HG03060 (cell line): ENCODE measurements around the gene ATRN.
"Not testable (repeated sequence)": the region's sequence is repeated elsewhere in the genome, so short reads cannot be mapped to it uniquely, and the experiment has no call there.

Experiments used
- ATAC-seq: cut with Tn5 transposase; IDR thresholded peaks from one replicate; pipeline ENCODE4 v1.9.1; 2021; ENCODE audit warnings: low read depth, moderate number of reproducible peaks; ENCODE audit not compliant: unreplicated experiment

Gene ATRN

DNA sequence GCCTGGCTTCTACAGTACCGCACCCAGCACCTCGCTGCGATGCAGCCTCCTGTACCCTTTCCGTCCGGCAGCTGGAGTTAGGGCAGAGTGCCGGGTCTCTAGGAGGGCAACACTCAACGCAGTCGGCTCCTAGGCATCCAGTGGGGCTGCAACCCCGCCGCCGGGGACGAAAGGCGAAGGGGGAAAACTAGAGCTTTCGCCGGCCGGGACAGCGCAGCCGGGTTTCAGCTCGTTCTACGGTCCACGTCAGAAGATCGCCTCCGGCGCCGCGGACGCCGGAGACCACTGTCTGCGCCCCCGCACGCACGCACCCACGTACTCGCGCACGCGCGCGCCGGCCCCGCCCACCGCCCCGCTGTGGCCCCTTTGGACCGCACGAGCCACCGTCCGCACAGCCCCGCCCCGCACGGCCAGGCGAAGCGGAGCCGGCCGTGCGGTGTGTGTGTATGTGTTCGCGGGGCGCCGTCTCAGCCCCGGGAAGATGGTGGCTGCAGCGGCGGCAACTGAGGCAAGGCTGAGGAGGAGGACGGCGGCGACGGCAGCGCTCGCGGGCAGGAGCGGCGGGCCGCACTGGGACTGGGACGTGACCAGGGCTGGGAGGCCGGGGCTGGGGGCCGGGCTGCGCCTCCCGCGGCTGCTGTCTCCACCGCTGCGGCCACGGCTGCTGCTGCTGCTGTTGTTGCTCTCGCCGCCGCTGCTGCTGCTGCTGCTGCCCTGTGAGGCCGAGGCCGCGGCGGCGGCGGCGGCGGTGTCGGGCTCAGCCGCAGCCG lies at the start of gene ATRN:
Gene ATRN, plus strand, starts transcription at position 392 of the 770 bp plus-strand sequence. Its CDS starts 90 bp downstream, at position 482.
- ATAC-seq: no peak

DNA sequence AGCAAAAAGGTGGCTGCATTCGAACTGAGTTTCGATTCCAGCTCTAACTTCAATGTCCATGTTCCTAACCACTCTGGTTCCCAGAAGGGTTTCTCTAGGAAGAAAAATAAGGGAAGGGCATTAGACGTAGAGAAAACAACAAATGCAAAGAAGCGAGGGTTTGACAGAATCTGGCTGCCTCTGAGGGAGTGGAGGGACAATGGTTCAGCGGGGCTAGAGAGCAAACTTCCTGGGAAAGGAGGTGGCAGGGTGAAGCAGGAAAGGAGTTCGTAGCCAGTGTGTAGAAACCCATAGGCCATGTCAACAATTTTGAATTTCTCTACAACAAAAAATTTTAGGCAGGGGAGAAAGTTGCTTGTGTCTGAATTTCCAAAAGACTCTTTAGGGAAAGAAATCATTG lies 48.8 kb upstream of the ATRN start:
- no peak for ATAC-seq

DNA sequence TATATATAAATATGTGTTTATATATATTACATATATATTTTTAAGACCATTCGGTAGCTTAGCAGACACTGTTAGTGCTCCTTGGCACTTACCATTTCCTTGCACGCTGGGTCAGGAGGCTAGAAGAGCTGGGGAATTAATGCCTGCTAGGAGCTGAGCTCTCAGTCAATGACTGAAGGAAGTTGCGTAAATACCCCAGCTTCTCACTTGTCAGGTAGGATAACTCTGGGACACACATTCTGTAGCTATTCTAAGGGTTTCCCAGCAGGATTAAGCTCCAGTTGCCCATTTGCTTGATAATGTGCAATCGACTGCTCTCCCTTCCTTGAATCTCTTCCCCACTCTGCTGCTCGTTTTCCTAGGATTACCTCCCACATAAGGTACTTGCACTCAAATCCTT lies 47.7 kb upstream of the ATRN start:
- ATAC-seq: no peak

DNA sequence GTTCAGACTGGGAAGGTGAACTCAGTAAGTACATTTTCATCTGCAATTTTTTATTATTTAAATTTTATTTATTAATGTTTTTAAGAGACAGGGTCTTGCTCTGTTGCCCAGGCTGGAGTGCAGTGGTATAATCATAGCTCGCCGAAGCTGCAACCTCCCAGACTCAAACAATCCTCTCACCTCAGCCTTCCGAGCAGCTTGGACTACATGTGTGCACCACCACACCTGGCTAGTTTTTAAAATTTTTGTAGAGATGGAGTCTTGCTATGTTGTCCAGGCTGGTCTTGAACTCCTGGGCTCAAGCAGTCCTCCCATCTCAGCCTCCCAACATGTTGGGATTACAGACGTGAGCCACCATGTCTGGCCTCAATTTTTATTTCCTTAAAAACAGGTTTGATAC lies 44.1 kb upstream of the ATRN start:
- ATAC-seq: not testable (repeated sequence)

DNA sequence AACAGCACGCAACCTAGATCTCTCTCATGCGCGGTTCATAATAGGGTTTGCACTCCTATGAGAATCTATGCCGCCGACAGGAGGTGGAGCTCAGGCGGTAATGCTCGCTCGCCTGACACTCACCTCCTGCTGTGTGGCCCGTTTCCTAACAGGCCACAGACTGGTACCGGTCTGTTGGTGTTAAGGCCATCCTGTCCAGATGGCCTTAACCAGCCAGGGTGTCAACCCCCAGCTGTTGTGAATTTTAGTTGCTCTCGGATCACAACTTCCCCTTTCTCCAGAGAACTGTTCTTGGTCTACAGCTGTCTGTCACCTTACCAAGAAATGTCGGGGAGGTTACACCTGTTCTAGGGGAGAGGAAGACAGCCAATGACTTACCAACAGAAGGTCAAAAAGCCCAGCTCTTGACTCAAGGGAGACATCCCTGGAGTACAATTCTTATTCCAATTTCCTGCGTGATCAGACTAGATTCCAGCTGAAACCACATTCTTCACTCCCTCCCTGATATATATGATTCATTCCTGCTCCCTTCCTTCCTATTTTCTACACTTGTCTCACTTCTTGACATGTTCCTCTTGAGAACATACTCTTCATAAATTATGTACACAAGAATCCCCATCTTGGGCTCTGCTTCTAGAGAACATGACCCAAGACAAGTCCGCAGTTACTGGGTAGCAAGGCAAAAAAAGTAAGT lies 40.3 kb upstream of the ATRN start:
- ATAC-seq: peak; percentile 49

DNA sequence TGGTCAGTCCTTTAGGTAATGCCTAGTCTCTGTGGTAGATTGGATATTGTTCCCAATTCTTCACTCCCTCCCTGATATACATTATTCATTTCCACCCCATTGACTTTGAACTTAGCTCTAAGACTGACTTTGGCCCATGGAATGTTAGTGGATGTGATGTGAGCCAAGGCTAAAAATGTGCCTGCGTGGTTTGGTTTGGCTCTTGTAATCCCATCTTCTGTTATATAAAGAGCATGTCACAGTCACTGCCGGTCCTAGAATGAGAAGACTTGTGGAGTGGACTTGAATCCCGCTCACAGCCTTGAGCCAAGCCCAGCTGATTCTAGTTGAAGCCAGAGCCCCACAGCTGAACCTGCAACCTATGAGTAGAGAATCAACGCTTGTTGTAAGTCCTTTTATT lies 39.7 kb upstream of the ATRN start:
- no peak for ATAC-seq

DNA sequence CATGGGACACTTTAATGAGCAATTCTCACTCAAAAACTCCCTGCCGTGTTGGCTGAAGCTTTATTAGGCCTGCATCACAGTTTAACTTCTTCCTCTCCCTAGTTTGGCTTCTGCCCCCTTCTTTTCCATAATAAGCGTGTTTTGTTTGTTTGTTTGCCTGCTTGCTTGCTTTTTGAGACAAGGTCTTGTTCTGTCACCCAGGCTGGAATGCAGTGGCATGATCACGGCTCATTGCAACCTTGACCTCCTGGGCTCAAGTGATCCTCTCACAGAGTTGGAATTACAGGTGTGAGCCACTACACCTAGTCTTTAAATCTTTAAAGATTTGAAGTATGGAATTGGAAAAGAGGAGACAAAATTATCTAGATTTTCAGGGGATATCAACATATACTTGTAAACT lies 38.0 kb upstream of the ATRN start:
- ATAC-seq: no peak

DNA sequence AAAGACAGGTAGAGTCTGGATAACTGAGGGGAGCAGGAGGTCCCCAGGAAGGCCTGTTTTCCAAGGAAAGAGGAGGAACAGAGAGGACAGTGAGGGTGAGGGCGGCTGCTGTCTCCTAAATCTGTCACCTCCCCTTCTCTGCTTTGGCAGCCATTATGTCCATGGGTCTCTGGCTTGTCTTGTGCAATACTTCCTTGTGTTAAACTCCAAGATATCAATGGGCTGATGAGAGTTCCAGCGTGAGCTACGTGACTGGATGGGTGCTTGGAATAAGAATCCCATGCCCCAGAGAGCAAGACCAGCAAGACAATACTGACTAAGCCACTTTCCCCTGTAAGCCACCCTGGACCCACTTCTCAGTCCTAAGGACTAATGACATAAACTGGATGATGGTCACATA lies 37.1 kb upstream of the ATRN start:
- ATAC-seq: no peak

DNA sequence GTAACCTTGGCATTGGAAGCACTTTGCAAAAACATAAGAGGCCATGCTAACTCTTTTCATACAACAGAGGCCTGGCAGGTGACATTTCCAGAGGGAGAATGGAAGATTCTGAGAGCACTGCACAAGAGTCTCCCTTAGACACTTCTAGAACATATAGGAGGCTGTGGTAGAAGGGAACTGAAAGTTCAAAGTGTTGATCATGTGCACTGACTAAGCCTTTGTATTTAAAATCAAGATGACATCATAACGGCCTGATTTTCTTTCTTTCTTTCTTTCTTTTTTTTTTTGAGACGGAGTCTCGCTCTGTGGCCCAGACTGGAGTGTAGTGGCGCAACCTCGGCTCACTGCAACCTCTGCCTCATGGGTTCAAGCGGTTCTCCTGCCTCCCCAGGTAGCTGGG lies 36.6 kb upstream of the ATRN start:
- no peak for ATAC-seq

DNA sequence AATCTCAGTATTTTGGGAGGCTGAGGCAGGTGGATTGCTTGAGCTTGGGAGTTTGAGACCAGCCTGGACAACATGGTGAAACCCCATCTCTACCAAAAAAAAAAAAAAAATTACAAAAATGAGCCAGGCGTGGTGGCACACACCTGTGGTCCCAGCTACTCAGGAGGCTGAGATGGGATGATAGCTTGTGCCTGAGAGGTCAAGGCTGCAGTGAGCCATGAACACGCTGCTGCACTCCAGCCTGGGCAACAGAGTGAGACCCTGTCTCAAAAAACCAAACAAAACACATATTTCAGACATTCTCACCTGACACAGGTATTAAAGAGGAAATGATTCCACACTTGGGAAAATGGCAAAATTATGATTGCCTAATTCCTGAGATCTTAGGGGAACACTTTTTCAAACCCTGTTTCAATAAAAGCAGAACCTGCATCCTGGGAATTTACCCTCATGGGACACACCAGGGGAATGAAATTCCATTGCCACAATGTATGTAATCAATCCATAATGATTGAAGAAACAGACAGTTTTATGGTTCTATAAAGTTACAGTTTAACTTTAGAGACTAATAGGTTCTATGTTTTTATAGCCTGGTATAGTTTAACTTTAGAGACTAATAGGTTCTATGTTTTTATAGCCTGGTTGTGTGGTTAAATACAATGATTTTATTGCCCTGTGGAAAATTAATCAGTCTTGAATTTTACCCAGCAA lies 33.8 kb upstream of the ATRN start:
- no peak for ATAC-seq

DNA sequence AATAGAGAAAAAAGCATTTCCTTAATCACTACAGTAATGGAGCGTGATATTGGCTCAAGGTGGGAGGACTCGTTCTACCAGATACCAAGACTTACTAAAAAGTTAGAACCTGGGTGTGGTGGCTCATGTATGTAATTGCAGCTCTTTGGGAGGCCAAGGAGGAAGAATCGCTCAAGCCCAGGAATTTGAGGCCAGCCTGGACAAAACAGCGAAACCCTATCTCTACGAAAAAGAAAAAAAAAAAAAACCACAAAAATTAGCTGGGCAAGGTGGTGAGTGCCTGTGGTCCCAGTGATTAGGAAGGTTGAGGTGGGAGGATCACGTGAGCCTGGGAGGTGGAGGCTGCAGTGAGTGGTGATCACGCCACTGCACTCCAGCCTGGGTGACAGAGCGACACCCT lies 24.0 kb upstream of the ATRN start:
- no peak for ATAC-seq

DNA sequence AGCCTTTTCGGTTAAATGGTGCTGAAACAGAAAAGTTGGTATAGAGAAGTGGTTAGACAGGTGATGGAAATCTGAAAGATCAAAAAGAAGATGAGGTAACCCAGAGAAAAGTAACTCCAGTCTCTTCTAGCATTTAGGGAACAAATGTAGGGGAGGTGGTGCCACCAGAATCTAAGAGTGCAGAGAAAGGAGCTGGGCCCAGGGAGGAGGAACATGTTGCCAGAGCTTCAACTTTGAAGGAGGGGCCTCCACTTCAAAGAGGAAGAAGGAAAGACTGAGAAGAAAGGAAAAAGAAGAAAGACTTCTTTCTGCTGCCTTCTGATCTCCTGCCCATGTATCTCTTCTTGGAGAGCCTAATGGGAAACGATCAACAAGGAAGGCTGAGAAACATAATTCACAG lies 23.5 kb upstream of the ATRN start:
- ATAC-seq: no peak

DNA sequence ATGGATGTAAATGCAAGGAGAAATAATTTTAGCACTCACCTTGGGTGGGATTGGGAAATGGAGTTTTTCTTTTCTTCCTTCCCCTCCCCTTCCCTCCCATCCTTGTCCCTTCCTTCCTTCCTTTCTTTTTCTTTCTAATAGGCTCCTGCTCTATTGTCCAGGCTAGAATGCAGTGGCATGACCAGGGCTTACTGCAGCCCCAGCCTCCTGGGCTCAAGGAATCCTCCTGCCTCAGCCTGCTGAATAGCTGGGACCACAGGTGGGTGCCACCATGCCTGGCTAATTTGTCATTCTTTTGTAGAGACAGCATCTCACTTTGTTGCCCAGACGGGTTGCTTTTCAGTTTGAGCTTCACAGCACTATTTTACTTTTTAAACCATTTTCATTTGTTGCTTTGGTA lies 21.5 kb upstream of the ATRN start:
- no peak for ATAC-seq

DNA sequence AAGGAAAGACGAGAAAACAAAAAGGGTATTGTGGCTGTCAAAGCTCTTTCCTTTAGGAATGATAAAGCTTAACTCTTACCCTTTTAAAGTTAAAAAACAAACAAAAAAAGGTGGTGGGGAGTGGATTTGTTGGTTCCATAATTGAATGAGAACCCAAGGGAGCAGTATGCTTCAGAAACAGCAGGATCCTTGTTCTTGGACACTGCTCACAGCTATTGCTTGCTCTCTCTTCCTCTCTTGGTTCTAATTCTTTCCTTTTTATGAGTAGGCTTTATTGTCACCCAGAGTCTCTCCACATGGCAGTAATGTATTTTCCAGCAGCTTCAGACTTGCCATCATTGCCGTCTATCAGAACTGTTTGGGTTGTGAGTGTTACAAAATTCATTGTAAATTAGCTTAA lies 18.7 kb upstream of the ATRN start:
- ATAC-seq: no peak

DNA sequence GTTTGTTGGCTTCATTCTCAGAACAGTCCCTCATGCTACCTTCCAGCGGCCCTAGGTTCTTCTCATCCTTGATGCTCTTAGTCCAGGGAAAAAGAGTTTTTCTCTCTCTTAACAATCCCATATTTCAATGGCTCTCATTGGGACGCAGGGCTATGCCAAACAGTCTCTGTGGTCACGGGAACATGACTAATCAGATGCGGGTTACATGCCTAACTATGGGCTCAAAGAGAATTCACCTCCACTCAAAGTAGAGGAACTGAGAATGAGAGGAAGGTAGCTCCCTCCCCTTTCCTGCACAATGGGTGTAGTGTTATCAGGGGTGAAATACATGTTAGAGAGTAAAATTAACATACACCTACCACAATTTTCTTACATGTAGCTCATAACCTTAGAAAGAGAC lies 18.1 kb upstream of the ATRN start:
- no peak for ATAC-seq

DNA sequence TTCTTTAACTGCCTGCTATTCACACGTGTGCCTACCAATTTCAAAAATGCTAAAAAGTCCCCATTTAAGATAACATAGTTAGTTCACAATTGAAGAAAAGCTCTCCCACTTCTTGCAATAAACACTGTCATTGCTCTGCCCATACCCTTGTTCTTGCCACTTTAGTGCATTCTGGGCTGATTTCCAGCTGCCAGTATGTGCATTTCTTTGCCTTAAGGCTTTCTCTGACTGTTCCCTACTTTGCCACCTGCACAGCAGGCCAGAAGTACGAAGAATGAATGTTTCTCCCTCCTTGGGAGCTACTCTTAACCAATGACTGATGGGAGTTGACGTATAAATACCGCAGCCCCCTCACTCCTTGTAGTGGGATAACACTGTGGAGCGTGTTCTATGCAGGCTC lies 16.0 kb upstream of the ATRN start:
- ATAC-seq: no peak

DNA sequence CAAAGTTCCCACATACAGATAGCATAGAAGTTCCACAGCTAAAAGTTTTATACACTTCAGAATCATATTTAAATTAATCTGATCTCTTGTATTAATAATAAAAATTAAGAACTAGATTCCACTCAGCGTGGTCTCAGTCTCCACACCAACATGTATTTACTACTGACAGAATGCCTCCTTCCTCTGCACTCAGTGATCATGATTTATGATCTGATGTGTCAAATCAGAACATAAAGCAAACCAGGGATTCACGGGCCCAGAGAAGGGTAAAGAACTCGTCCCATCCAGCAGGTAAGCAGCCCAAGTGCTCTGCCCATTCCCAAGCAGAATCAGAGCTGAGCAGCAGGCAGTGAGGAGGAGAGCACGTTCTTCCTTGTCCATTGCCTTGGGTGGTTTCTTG lies 14.2 kb upstream of the ATRN start:
- ATAC-seq: no peak

DNA sequence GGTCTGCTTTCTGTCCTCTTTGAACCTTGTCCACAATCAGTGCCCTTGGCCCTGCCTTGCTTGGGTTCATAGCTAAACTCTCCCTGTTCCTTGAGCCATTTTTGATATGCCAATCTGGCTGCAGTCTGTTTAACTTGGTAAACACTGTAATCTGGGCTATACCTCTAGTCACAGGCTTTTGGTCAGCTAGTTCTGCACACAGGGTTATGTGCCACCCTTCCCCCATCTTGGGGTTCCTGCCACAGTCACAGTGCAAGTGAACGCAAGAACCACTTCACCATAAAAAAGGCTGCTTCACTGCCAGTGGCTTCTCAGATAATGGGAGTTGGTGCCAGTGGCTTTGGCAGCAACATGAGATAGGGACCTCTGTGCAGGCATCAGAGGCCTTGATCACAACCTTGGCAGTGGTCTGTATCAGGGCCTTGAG lies 10.9 kb upstream of the ATRN start:
- ATAC-seq: no peak

DNA sequence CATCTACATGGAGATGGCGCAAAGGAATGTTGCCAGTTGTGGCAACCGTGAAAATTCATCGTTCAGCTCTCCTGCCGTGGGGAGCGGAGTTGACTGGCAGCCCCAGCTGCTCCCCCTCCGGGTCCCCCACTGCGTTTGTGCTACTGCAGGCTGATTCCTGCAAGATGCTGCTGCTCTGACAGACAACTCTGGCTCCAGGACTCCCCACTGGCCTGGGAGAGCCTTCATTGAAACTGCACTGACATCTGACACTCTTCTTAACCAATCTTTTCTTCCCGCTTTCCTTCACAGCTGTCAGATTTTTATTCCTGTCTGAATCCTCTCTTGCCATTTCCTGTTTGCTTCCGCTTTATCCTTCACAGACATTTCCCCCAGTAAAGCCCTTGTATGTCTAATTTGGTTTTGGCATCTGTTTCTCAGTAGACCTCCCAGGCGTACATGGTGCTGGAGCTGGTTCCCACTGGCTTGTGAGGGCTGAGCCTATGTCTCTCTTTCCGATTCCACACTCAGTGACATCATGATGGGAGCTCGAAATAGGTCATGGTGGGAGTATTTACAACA lies 9.5 kb upstream of the ATRN start:
- no peak for ATAC-seq

DNA sequence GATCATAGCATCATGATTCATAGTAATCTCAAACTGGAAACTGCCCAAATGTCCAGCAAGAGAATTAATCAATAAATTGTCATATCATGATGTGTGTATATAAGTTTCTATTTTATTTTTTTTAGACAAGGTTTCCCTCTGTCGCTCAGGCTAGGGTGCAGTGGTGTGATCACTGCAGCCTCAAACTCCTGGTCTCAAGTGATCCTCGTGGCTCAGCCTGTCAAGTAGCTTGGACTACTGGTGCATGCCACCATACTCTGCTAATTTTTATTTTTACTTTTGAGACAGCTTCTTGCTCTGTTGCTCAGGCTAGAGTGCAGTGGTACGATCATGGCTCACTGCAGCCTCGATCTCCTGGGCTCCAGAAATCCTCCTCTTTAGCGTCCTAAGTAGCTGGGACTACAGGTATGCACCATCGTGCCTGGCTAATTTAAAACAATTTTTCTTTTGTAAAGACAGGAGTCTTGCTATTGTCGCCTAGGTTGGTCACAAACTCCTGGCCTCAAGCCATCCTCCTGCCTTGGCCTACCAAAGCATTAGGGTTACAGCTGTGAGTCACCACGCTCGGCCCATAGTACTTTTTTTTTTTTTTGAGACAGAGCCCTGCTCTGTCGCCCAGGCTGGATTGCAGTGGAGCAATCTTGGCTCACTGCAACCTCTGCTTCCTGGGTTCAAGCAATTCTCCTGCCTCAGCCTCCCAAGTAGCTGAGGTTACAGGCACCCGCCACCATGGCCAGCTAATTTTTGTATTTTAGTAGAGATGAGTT lies 8.7 kb upstream of the ATRN start:
- no peak for ATAC-seq

DNA sequence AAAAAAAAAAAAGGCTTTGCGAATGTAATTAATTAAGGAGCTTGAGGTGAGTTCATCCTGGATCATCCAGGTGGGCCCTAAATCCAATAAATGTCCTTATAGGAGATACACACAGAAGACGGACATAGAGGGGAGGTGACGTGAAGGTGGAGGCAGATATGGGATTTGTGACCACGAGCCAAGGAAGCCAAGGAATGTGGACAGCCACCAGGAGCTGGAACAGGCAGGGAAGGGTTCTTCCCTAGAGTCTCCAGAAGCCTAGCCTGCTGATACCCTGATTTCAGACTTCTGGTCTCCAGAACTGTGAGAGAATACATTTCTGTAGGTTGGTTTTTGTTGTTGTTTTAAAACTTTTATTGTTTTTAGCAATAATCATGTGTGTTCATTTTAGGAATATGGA lies 6.7 kb upstream of the ATRN start:
- ATAC-seq: no peak
